ENCODE measurements around the gene ADAMTS5. TPM values are rescaled to one million over a fixed set of nuclear protein-coding genes. Genes with fewer than 3 reads are reported as not detected.

Gene ADAMTS5
- total RNA-seq, 4 donors from 2014 or later: 7.2 to 18.8 (median 18.3) TPM

- no peak overlapping the region for H3K27ac ChIP-seq
- WGBS, 2 donors: 95 to 97% methylated on average over 2 of the region's 2 CpGs
Observed at GRCh38 chr21:26884436-26884835, 82.5 kb downstream of the ADAMTS5 start.

DNA sequence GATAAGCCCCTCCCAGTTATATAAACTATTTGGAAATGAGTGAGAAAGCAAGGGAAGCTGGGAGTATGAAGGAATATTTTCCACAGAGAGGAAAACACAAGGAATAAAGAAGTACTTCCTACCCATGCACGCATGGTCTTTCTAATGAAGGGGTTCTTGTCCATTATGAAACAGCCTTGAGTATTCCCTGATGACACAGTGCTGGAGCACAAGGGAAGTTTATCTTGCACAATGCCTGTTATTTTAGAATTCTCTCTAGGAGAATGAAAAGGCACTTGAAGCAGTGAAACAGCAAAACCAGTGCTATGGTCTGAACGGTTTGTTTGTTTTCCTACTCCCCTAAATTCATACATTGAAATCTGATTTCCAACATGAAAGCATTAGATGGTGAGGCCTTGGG, 83.1 kb downstream of the ADAMTS5 start:
- TF ChIP-seq, protein P1, sequence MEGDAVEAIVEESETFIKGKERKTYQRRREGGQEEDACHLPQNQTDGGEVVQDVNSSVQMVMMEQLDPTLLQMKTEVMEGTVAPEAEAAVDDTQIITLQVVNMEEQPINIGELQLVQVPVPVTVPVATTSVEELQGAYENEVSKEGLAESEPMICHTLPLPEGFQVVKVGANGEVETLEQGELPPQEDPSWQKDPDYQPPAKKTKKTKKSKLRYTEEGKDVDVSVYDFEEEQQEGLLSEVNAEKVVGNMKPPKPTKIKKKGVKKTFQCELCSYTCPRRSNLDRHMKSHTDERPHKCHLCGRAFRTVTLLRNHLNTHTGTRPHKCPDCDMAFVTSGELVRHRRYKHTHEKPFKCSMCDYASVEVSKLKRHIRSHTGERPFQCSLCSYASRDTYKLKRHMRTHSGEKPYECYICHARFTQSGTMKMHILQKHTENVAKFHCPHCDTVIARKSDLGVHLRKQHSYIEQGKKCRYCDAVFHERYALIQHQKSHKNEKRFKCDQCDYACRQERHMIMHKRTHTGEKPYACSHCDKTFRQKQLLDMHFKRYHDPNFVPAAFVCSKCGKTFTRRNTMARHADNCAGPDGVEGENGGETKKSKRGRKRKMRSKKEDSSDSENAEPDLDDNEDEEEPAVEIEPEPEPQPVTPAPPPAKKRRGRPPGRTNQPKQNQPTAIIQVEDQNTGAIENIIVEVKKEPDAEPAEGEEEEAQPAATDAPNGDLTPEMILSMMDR (IDR thresholded peaks at IDR 0.05): no peak
- peak in 1 of 2 donors; percentile 29 for TF ChIP-seq EP300 (IDR thresholded peaks at IDR 0.05)
- Histone ChIP-seq H3K27me3 (no peaks in the 10 kb centered on the region), H3K9me3 (no peaks in the 10 kb centered on the region), H3K4me1 (peaks cover 0 to 5% (median 0%) of the 10 kb centered on the region in 4 donors), H3K4me3 (no peak overlapping the region), H3K27ac (no peak overlapping the region), H3K36me3 (no peaks in the 10 kb centered on the region)
- peak in 1 of 2 donors; percentile 8 for DNase-seq (ENCODE audit: low spot score in 2 of 2)
- 20 to 29% methylated on average over 2 of the region's 2 CpGs for WGBS, 2 donors

More at GRCh38 chr21:26884436-26884835, 82.5 kb downstream of the ADAMTS5 start:
- Histone ChIP-seq H3K27me3 (no peaks in the 10 kb centered on the region), H3K9me3 (no peaks in the 10 kb centered on the region), H3K4me1 (peaks cover 0 to 10% (median 0%) of the 10 kb centered on the region in 4 donors), H3K4me3 (no peak overlapping the region), H3K36me3 (no peaks in the 10 kb centered on the region)
- no peak for TF ChIP-seq POLR2A (IDR thresholded peaks at IDR 0.05)
- no peak for TF ChIP-seq EP300 (IDR thresholded peaks at IDR 0.05)
- TF ChIP-seq, protein P1 (IDR thresholded peaks at IDR 0.05): no peak
- DNase-seq (ENCODE audit: low spot score in 2 of 2): no peak

GRCh38 chr21:26881504-26882228, 85.2 kb downstream of the ADAMTS5 start:
- no peaks in the 10 kb centered on the region for H3K9me3 ChIP-seq
- TF ChIP-seq POLR2A (IDR thresholded peaks at IDR 0.05) (no peak), EP300 (IDR thresholded peaks at IDR 0.05) (no peak)
- TF ChIP-seq, protein P1 (IDR thresholded peaks at IDR 0.05): peak in 2 of 5 experiments; percentile 27 to 28
- H3K27me3 ChIP-seq: no peaks in the 10 kb centered on the region
- no peak overlapping the region for H3K27ac ChIP-seq
- 62 to 63% methylated on average over 4 of the region's 4 CpGs for WGBS, 2 donors
- DNase-seq (ENCODE audit: low spot score in 2 of 2): no peak
- no peak overlapping the region for H3K4me3 ChIP-seq
- peaks cover 0 to 5% (median 0%) of the 10 kb centered on the region in 4 donors for H3K4me1 ChIP-seq
- no peaks in the 10 kb centered on the region for H3K36me3 ChIP-seq

- Histone ChIP-seq H3K9me3 (peaks cover 0 to 20% (median 4%) of the 10 kb centered on the region in 4 donors), H3K27ac (no peak overlapping the region), H3K4me3 (no peak overlapping the region), H3K36me3 (no peaks in the 10 kb centered on the region), H3K27me3 (no peaks in the 10 kb centered on the region), H3K4me1 (no peaks in the 10 kb centered on the region)
- TF ChIP-seq POLR2A (IDR thresholded peaks at IDR 0.05) (no peak), EP300 (IDR thresholded peaks at IDR 0.05) (no peak)
- TF ChIP-seq, protein P1 (IDR thresholded peaks at IDR 0.05): no peak
- DNase-seq (ENCODE audit: low spot score in 2 of 2): no peak
- 48 to 51% methylated on average over 6 of the region's 6 CpGs for WGBS, 2 donors
Observed at GRCh38 chr21:26877018-26877417, 89.9 kb downstream of the ADAMTS5 start.

GRCh38 chr21:26874347-26874746, 92.5 kb downstream of the ADAMTS5 start:
- Histone ChIP-seq H3K36me3 (no peaks in the 10 kb centered on the region), H3K4me3 (no peak overlapping the region), H3K4me1 (no peaks in the 10 kb centered on the region), H3K27ac (no peak overlapping the region), H3K27me3 (no peaks in the 10 kb centered on the region), H3K9me3 (peaks cover 0 to 26% (median 4%) of the 10 kb centered on the region in 4 donors)
- WGBS, 2 donors: 91 to 97% methylated on average over 1 of the region's 1 CpG
- DNase-seq (ENCODE audit: low spot score in 2 of 2): no peak
- TF ChIP-seq, protein P1 (IDR thresholded peaks at IDR 0.05): no peak
- no peak for TF ChIP-seq EP300 (IDR thresholded peaks at IDR 0.05)
- no peak for TF ChIP-seq POLR2A (IDR thresholded peaks at IDR 0.05)

Data from tibial nerve (tissue), 4 donors.